ENCODE measurements around the gene TNS3.

TNS3 gene

DNA sequence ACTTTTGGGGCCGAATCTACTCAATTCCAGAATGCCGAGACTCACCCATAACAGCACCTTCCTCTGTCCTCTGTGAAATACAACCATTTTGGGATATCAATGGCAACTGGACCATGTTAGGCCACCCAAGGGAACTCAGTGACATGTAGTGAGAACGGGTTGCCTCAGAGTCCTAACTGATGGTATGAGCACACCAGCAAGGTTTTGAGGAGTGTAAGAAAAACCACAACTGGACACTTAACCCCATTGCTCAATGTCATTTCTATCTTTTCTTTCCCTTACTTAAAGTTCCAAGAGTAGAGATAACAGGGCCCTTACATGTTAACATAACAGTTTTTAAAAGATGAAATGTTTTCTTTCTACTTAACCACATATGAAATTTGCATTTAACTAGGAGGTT lies 67.1 kb downstream of the TNS3 start:
- Histone ChIP-seq H3K9ac (ENCODE audit: low read length) (no peak overlapping the region), H3K36me3 (replicated peaks; ENCODE audit: insufficient read depth, low read length) (no peaks in the 10 kb centered on the region), H3K27me3 (replicated peaks; ENCODE audit: insufficient read depth, low read length) (no peaks in the 10 kb centered on the region), H3K9me2 (replicated peaks; ENCODE audit: insufficient read depth, low read length) (no peaks in the 10 kb centered on the region), H3K4me2 (ENCODE audit: low read depth, low read length) (no peak overlapping the region), H2AFZ (ENCODE audit: low read length) (no peak overlapping the region), H4K20me1 (ENCODE audit: insufficient read depth, low read length) (no peaks in the 10 kb centered on the region), H3K27ac (ENCODE audit: low read length) (no peak overlapping the region), H3K79me2 (ENCODE audit: low read length) (peaks cover 26% of the 10 kb centered on the region), H3K9me3 (replicated peaks; ENCODE audit: insufficient read depth, low read length) (no peaks in the 10 kb centered on the region), H3F3A (ENCODE audit: insufficient read depth, low read length) (no peaks in the 10 kb centered on the region), H3K4me3 (ENCODE audit: low read length) (no peak overlapping the region), H3K4me1 (ENCODE audit: low read length) (no peaks in the 10 kb centered on the region)
- TF ChIP-seq, protein P1, sequence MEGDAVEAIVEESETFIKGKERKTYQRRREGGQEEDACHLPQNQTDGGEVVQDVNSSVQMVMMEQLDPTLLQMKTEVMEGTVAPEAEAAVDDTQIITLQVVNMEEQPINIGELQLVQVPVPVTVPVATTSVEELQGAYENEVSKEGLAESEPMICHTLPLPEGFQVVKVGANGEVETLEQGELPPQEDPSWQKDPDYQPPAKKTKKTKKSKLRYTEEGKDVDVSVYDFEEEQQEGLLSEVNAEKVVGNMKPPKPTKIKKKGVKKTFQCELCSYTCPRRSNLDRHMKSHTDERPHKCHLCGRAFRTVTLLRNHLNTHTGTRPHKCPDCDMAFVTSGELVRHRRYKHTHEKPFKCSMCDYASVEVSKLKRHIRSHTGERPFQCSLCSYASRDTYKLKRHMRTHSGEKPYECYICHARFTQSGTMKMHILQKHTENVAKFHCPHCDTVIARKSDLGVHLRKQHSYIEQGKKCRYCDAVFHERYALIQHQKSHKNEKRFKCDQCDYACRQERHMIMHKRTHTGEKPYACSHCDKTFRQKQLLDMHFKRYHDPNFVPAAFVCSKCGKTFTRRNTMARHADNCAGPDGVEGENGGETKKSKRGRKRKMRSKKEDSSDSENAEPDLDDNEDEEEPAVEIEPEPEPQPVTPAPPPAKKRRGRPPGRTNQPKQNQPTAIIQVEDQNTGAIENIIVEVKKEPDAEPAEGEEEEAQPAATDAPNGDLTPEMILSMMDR (IDR thresholded peaks at IDR 0.05; ENCODE audit: low read length) = no peak
- TF ChIP-seq EZH2 (optimal IDR thresholded peaks at IDR 0.05; ENCODE audit: low read depth, low read length) = no peak
- TF ChIP-seq EZH2phosphoT487 (IDR thresholded peaks at IDR 0.05; ENCODE audit: low read length) = no peak
- no peak for DNase-seq

DNA sequence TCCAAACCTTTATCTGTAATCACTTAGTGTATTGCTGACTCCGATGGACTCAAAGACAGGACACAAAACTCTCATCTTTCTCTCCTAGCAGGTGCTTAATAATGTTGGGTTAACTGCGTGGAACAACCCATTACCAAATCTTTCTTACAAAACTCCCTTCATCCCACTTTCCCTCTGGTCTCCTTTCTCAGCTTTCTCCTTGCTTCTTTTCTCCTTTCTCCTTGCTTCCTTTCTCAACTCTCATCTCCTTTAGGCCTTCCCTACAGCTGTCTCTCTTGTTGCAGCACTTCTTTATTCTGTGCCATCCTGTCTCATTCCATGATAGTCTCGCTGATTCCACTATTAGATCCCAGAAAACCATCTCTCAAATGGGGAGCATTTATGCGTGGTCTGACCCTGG lies 67.5 kb downstream of the TNS3 start:
- Histone ChIP-seq H3F3A (ENCODE audit: insufficient read depth, low read length) (no peaks in the 10 kb centered on the region), H3K27me3 (replicated peaks; ENCODE audit: insufficient read depth, low read length) (no peaks in the 10 kb centered on the region), H3K9me2 (replicated peaks; ENCODE audit: insufficient read depth, low read length) (no peaks in the 10 kb centered on the region), H3K36me3 (replicated peaks; ENCODE audit: insufficient read depth, low read length) (no peaks in the 10 kb centered on the region), H4K20me1 (ENCODE audit: insufficient read depth, low read length) (no peaks in the 10 kb centered on the region), H3K79me2 (ENCODE audit: low read length) (peaks cover 24% of the 10 kb centered on the region), H3K4me2 (ENCODE audit: low read depth, low read length) (no peak overlapping the region), H2AFZ (ENCODE audit: low read length) (no peak overlapping the region), H3K27ac (ENCODE audit: low read length) (no peak overlapping the region), H3K9me3 (replicated peaks; ENCODE audit: insufficient read depth, low read length) (no peaks in the 10 kb centered on the region), H3K4me1 (ENCODE audit: low read length) (no peaks in the 10 kb centered on the region), H3K4me3 (ENCODE audit: low read length) (no peak overlapping the region), H3K9ac (ENCODE audit: low read length) (no peak overlapping the region)
- no peak for DNase-seq
- no peak for TF ChIP-seq EZH2 (optimal IDR thresholded peaks at IDR 0.05; ENCODE audit: low read depth, low read length)
- no peak for TF ChIP-seq EZH2phosphoT487 (IDR thresholded peaks at IDR 0.05; ENCODE audit: low read length)
- TF ChIP-seq, protein P1 (IDR thresholded peaks at IDR 0.05; ENCODE audit: low read length) = no peak

DNA sequence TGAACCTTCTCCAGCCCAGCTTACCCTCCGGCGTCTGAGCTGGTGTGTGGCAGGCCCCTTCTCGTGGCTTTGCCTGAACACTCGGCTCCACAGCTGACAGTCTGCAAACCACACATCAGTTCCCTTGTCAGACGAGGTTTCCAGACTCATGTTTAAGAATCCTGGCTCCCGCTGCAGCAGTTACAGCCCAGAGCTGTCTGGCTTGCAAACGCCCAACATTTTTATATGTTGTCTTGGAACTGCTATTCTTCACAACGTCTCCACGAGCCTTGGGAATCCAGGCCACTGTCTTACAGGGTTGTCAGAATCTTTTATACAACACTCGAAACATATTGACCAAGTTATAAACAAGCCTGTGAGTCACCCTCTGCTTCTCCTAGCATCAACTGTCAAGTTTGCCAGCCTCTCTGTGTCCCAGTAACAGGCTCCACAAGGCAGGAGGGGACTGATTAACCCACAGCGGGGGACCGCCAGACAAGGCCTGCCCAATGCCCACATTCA lies 68.1 kb downstream of the TNS3 start:
- Histone ChIP-seq H2AFZ (ENCODE audit: low read length) (no peak overlapping the region), H3K4me2 (ENCODE audit: low read depth, low read length) (no peak overlapping the region), H3K27me3 (replicated peaks; ENCODE audit: insufficient read depth, low read length) (no peaks in the 10 kb centered on the region), H3K79me2 (ENCODE audit: low read length) (peaks cover 24% of the 10 kb centered on the region), H3K9me3 (replicated peaks; ENCODE audit: insufficient read depth, low read length) (no peaks in the 10 kb centered on the region), H3K36me3 (replicated peaks; ENCODE audit: insufficient read depth, low read length) (no peaks in the 10 kb centered on the region), H3K9ac (ENCODE audit: low read length) (no peak overlapping the region), H3K4me1 (ENCODE audit: low read length) (no peaks in the 10 kb centered on the region), H3F3A (ENCODE audit: insufficient read depth, low read length) (no peaks in the 10 kb centered on the region), H3K27ac (ENCODE audit: low read length) (no peak overlapping the region), H3K9me2 (replicated peaks; ENCODE audit: insufficient read depth, low read length) (no peaks in the 10 kb centered on the region), H4K20me1 (ENCODE audit: insufficient read depth, low read length) (no peaks in the 10 kb centered on the region), H3K4me3 (ENCODE audit: low read length) (no peak overlapping the region)
- TF ChIP-seq, protein P1 (IDR thresholded peaks at IDR 0.05; ENCODE audit: low read length) = no peak
- DNase-seq = no peak
